ENCODE results near the gene UNKL.

The UNKL gene, protein sequence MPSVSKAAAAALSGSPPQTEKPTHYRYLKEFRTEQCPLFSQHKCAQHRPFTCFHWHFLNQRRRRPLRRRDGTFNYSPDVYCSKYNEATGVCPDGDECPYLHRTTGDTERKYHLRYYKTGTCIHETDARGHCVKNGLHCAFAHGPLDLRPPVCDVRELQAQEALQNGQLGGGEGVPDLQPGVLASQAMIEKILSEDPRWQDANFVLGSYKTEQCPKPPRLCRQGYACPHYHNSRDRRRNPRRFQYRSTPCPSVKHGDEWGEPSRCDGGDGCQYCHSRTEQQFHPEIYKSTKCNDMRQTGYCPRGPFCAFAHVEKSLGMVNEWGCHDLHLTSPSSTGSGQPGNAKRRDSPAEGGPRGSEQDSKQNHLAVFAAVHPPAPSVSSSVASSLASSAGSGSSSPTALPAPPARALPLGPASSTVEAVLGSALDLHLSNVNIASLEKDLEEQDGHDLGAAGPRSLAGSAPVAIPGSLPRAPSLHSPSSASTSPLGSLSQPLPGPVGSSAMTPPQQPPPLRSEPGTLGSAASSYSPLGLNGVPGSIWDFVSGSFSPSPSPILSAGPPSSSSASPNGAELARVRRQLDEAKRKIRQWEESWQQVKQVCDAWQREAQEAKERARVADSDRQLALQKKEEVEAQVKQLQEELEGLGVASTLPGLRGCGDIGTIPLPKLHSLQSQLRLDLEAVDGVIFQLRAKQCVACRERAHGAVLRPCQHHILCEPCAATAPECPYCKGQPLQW

DNA sequence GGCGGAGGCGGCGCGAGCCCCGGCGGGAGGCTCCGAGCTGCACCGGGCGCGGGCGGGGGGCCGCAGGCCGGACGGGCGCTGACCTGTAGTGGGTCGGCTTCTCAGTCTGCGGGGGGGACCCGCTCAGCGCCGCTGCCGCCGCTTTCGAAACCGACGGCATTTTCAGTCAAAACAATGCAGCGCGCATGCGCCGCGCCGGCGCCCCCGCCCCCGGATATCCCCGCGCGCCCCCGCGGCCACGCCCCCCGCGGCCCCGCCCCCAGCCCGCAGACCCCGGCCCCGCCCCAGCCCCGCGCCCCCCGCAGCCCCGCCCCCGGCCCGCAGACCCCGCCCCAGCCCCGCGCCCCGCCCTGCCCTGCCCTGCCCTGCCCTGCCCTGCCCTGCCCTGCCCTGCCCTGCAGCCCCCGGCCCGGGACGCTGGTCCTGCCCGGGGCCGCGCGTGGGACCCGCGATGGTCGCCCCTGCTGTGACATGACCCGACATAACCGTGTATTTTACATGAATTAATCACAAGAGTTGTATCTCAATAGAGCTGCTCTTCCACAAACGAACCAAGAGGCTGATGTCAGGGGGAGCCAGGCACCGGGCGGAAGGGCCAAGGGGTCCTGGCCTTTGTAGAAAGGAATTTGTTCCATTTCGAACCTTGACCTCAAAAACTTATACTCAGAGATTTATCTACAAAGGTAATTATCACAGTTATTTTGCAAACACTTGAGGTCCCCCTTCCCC, at the start of gene UNKL:
TSS of gene UNKL (minus strand) at position 173 of the 729 bp plus-strand sequence. CDS start at position 160, 13 bp downstream.
- no peak for DNase-seq

DNA sequence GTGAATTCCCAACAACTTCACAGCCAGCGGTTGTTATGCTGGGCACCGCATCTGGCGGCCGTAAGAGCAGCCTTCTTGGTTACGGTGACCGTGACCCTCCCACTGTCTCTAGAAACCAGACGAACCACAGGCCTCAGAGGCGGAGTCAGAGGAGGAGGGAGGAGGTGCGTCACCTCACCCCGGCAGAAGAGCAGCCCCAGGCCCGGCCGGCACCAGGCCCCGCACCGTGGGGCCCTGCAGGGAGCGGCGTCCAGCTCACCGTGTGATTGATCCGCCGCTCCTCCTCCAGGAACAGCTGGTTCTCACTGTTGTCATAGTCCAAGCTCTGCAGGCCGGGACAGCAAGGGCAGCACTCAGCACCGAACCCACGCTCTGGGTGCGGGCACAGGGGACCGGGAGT, 46.6 kb upstream of the UNKL start:
- no peak for DNase-seq

DNA sequence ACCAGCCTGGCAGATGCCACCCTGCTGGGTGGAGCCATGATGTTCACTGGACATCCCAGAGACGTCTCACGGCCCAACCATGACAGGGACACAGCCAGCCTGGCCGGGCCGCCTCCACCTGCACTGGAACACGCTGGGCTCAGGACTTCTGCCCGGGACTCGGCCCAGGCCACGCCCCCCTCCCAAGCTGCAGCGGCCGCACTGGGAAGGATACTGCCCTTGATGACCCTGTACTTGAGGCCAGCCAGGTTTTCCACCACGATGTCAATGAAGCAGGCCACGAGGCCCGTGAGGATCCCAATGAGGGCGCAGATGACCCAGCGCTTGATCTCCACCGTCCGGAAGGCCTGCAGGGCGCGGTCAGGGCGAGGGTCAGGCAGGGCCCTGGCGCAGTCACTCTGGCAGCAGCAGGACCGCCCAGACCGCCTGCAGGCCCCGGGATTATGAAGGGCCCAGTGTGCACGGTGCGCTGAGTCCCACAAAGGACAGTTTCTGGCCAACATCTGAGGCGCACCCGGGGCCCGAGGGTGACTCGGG, 46.2 kb upstream of the UNKL start:
- no peak for DNase-seq

DNA sequence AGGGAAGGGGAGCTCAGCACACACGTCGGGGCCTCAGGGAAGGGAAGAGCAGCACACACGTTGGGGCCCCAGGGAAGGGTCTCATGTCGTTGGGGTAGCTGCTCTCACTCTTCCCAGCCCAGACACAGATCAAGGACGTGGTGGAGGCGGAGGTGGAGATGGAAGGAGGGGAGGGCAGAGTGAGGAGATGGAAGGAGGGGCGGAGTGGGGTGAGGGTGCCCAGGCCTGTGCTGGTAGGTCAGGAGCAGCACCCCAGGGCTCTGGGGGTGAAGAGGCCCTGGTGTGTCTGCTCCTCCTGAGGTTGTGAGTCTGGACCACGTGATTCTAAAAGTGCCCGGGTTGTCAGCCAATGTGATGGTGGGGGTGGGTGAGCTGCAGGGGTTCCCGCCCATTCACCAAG, 45.5 kb upstream of the UNKL start:
- DNase-seq: no peak

DNA sequence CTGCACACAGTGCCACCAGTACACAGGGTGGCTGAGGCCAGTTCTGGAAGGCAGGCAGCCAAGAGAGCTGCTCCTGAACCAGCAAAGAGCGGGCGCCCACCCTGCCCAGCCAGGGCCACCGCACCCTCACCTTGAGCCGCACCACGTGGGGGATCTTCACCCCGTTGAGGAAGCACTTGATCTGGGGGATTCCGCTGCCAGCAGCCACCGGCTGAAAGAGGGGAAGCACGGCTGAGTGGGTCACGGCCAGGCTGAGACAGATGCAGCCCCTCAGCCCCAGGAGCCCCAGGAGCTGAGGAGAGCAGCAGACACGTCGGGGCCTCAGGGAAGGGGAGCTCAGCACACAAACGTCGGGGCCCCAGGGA, 44.5 kb upstream of the UNKL start:
- no peak for DNase-seq

DNA sequence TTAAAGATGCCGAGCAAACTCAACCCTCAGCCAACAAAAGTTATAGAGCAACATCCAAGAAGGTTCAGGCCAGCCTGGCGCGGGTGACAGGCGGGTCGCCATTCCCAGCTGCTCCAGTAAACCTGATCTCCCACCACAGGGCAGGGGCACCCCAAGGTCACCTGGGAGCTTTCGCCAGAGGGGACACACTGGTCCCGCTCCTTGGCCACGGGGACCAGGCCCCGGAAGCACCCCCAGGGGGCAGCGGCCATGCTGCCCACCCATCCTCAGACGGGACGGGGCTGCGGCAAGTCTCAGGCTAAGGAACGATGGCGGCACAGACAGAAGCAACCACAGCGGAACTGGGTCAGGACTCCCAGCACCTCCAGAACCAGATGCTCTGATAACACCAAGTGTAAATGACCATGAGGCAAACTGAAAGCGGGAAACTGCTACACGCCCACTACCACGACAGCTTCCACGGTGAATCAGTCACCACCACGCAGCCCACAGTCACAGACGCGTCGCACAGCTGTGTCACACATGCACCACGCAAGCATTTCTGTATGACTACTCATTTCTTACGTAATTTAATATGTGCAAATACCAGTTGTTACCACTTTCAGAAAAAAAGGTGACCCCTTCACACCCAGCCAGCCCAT, 44.0 kb upstream of the UNKL start:
- DNase-seq: no peak

DNA sequence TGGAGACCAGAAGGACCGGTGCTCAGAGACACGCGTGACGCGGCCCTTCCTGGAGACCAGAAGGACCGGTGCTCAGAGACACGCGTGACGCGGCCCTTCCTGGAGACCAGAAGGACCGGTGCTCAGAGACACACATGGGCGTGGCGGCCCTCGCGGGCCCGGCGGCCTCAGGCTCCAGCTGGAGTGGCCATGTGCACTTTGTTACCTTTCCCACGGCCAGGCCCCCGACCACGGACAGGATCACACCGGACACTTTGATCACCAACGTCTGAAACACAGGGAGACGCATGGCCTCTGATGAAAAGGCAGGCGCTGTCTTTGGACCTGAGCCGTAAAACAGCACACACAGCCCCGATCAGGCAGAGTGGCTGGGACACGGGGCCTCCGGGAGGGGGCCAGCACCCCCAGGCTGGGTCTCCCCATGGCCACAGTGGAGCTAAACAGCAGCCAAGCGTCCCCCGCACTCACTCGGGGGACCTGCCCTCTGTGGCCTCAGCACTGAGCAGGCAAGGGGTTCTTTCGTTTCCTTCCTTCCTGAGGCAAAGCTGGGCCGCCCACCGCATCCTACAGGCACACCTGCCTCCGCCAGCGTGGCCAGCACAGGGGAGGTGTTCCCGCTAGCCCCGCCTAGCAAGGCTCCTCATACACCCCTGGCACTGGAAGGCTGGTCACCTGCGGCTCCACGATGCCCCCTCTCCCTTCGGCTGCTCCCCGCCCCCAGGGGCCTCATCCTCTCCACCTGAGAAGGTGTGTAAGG, 43.2 kb upstream of the UNKL start:
- DNase-seq: no peak

DNA sequence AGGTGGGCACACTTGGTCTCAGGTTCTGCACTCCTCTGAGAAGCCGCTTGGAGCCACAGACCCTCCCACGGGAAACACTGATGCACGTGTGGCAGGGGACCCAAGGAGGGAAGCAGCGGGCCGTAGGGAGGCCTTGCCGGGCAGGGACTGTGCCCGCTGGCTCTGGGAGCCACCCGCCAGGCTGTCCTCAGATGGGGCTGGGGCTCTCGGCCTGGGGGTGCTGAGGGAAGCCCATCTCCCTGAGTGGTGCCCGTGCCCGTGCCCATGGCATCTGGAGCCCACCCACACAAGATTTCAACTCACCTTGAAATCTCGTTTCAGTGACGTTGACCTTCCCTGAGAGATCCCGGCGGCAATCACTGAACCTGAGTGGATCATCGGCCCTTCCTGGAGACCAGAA, 42.4 kb upstream of the UNKL start:
- no peak for DNase-seq

DNA sequence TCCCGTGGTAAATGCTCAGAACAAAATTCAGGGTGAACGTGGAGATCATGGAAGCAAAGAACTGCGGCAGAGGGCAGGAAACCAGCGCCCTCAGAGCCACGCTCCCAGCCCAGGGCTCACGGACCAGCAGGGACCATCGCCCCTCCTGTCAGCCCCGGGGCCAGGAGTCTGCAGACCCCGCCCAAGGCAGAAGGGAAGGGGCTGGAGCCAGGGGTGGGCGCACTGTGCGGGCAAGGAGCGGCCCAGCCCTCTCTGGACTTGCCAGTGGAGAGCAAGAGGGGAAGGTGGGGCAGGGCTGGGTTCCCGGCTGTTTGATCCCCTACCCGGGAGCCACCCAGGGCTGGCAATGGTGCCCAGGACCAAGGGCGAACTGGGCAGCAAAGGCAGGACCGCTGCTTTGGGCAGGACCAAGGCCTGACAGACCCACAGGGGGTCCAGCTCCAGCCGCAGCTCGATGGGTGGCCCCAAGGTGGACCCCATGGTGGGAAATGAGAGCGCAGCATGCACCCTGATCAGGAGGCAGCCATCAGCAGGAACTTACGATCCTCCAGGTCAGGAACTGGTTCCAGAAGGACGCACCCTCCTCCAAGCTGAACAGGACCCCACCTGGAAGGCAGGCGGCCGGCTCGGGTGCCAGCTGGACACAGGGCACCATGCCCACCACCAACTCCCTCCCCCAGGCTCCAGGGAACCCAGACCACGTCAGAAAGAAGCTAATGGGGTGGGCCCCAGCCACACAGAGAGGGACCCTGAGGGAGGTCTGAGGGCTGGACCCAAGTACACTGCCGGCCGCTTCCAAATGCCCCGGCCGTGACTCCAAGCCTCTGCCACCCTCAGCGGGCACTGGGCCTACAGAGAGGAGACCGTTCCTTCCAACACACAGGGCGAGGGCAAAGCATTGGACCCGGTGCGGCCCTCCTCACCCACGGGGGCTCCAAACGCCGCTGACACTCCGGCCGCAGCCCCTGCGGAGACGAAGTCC, 41.0 kb upstream of the UNKL start:
- DNase-seq: no peak

DNA sequence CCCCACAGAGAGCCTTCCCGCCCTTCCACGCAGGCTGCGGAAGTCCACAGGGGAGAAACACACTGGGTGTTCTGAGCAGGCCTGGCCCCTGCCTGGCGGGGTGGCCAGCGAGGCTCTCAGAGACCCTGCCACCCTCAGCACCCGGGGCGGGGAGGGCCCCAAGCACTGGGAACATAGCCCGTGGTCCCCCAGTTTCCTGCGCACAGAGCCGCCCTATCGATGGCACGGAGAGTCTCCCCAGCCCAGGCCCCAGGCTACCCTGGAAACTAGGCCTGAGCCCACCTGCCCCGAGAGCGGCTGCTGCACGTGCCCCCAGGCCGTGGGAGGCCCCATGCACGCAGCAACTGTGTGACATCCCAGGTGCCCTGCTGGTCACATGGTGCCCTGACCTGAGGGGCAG, 40.1 kb upstream of the UNKL start:
- no peak for DNase-seq

DNA sequence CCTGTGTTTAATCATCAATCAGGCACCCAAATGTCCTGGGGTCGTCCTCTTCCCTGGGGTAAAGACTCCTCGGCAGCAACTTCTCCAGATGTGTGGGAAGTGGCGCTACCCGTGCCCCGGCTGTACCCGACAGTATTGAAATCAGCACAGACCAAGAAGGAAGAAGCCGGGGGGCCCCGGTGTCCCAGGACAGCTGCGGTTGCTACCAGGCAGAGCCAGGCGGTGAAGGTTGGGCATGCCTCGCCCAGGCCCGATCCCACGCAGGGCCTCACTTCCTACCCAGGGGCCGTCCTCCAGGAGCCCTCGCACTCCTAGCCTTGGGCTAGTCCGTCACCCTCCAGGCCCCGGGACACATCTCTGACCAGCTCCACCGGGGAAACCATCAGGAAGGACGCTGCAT, 38.8 kb upstream of the UNKL start:
- DNase-seq: no peak

DNA sequence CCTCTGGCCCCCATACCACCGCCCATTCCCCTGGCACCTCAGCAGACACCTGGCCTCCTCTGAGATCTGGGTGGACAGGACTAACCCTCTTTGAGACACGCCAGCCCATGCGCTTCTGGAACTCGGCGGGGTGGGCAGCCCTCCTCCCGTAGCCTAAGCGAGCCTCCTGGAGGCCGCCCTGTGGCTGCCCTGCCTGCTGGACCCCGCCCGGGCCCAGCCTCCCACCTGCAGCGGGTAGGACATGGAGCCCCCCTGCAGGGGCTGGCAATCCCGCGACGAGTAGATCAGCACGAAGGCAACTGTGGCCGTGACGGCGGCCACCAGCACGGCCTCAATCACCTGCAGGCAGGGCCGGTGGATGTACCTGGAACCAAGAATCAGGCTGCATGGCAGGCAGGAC, 38.0 kb upstream of the UNKL start:
- DNase-seq: no peak

DNA sequence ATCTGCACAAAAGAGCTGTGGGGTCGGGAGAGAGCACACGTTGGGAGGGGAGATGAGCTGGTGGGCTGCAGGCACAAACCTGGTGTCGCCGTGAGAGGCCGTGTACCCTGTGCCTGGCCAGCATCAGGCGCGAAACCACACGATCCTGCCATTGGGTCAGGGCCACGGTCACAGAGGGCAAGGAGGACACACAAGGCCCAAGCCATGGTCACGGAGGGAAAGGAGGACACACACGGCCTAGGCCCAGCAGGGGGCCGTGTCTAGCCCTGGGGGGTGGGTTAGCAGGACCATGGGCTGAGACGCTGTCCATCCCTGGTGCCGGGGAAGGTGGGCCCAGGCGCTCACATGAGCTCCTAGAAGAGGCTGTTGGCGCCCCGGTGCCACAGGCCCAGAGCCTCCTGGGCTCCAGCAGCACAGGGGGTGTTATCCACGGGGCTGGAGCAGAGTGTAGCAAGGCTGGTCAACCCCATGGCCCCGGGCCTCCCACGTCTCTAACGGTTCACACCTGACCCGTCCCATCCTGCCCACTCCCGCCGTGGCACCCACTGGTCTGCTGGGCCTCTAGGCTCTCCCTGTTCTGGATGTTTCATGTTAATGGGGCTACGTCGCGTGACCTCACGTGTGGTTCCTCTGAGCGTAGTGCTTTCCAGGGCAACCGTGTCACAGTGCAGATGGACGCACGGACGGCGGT, 37.3 kb upstream of the UNKL start:
- DNase-seq: no peak

DNA sequence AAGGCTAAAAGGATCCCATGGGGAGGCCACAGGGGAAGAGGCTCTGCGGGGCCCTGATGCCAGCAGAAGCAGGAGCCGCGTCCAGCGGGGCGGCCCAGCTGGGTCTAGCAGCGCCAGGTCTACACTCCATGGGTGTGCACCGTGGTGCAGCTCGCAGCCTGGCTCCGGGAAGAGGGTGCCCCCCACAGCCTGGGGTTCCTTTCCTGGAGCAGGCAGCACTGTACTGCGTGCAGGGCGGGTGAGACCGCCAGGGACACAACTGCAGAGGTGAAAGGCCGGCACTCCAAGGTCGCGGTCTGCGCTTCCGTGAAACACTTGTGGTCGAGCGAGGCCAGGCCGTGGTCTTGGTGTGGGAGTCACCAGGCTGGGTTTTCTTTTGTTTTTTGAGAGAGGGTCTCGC, 36.3 kb upstream of the UNKL start:
- no peak for DNase-seq

DNA sequence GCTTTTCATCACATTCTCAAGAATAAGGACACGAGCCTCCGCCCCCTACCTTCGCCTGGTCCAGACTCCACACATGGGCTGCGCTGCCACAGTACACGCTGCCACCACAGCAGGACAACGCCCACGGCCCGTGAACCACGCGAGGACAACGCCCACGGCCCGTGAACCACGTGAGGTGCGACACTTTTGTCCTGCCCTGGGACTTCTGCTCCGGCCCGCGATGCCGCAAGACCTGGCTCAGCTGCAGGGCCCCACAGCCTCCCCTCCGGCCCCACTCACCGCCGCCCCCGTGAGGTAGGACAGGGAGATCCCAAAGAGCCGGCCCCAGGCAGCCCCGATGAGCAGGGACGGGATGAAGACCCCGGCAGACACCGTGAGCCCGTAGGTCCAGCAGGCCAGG, 35.7 kb upstream of the UNKL start:
- no peak for DNase-seq

DNA sequence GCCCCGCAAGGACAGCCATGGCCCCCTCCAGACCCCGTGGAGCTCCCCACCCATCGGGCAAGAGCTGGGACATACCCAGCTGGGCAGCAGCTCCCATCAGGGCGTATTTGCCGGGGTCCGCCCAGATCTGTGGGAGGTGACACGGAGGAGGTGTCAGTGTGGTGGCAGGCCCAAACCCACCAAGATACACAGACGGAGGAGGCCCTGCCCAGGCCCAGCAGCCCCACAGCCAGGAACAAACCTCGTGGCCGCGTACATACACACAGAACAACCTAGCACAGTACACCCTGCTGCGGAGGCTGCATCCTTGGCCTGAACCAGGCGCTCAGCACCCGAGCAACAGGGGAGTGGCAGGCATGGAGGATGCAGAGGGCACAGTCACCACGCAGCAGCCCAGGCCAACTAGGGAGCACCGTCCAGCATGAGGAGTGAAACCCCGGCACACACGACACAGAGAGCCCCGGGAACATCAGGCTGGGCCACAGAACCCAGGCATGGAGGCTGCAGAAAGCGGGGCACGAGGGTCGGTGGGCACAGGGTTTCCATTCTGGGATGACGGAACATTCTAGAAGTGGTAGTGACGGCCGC, 34.8 kb upstream of the UNKL start:
- no peak for DNase-seq

DNA sequence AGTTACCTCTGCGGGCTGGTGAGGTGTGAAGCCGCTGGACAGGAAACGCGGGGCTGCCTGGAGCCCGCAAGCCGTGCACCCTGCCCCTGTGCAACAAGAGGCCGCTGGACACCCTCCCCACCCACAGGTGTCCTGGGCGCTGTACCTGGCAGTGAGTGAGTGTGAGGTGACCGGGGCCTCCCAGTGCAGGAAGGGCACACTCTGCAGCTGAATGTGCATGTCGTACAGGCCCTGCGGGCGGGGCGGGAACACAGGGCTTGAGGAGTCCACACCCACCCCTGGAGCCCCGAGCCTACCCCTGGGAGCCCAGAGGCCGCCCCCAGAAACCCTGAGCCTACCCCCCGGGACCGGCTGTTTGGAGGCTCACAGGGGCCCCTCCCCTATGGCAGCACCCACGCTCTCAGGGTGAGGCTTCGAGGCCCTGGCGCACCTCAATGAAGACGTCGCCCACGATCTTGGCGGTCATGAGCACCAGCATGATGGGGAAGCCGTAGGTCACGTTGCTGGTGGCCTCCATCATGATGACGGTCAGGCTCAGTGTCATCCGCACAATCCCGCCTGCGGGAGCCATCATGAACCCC, 34.1 kb upstream of the UNKL start:
- DNase-seq: no peak

DNA sequence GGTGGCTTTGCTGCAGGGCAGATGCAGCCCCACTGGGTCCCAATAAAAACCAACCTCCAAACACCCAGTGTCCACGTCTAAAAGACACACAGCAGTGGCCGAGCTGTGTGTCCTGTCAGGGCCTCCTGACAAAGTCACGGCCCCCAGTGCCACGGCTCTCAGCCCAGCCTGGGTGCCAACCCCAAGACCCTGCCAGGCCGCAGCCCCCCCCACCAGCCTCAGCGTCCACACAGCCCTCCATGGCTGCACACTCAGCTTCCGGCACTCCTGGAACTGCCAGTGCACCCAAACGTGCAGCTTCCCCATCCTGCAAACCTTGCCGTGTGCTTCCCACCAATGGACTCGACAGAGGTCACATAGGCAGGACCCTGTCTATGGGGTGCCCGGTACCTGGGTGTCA, 33.5 kb upstream of the UNKL start:
- DNase-seq: no peak

DNA sequence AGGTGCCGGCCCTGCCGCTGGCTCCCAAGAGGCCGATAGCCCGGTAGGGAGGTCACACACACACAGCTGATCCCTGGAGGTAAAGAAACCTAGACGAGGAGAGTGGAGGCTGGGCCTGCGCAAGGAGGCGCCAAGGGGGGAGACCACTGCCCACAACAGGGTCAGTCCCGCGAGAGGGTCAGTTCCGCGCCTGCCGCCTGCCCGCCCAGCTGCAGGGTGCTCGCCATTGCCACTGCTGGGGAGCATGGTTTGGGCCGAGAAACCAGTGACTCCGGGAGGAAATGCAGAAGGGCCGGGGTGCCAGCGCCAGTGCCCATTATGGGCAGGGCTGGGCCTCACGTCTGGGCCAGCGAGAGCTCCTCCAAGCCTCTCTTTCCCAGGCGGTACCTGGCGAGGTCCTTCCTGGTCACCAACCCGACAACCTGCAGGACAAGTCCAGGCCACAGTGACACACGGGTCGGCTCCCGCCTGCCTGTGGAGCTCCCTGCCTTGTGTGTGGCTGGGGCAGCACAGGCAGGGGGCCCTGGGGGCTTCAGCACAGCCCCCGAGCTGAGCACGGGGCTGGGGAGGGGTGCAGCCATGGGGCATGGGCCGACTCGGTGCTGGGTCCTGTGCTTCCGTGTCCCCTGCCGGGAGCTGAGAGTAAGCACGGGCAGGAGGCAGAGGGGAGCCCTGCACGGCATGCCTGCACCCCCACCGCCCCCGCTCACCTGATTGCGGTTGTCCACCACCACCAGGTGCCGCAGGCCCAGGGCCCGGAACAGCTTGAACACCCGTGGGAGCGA, 32.0 kb upstream of the UNKL start:
- no peak for DNase-seq
